ENCODE data around the gene TNNT1. TPM values are rescaled to one million over a fixed set of nuclear protein-coding genes. Genes with fewer than 3 reads are reported as not detected.

TNNT1 gene
- total RNA-seq, 1 donor from 2014 or later = 5.5 TPM

DNA sequence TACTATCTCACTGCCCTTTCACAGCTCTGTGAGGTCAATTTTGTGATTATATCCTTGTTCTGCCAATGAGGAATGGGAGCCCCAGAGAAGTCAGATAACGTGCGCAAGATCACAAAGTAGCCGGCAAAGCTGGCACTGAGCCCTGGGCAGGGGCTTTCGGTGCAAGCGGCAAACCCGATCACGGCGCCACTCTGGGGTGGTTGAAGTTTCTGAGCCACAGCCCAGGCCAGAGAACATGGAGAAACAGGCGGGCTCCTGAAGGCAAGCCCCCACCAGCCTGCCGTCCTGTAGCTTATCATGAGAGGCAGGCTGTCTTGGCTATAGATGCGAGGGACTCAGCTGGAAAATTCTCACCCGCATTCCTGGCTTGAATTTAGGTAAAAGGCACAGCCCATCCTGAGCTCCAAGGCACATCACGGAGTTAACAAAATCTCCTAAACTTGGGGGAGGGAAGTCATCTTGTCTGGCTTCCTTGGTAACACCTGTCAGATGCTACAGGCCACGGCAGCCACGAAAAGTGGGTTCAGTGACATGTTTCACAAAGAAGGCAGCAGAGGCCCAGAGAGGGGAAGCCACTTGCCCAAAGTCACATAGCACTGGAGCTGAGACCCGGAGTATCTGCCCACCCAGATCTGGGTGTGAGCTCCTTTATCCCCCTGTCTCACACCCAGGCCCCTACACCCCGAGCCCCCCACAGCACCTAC is 12.5 kb downstream of the TNNT1 start:
- Mint-ChIP-seq H3K27ac (no peak overlapping the region), H3K9me3 (ENCODE audit: low read depth) (no peaks in the 10 kb centered on the region), H3K4me3 (ENCODE audit: low read depth) (no peak overlapping the region), H3K36me3 (ENCODE audit: insufficient read depth) (no peaks in the 10 kb centered on the region), H3K27me3 (peaks cover 12% of the 10 kb centered on the region), H3K4me1 (ENCODE audit: low read depth) (peaks cover 2% of the 10 kb centered on the region)
- TF ChIP-seq CTCF (IDR thresholded peaks at IDR 0.05; ENCODE audit: unreplicated experiment) = no peak
- DNase-seq (ENCODE audit: low spot score, unreplicated experiment) = no peak

DNA sequence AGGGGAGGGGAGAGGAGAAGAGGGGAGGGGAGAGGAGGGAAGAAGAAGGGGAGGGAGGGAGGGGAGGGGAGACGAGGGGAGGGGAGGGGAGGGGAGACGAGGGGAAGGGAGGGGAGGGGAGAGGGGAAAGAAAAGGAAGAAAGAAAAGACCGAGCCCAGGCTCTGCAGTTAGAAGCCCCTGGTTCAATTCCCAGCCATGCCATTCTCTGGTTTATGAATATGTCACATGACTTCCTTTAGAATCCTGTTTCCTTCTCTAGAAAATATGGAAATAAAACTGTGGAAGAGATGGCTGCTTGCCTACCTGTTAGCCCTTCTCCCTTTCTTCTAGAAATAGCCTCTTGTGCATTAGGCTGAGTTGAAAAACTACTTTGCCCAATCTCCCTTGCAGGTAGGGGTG is 14.3 kb downstream of the TNNT1 start:
- no peak for DNase-seq (ENCODE audit: low spot score, unreplicated experiment)
- Mint-ChIP-seq H3K4me1 (ENCODE audit: low read depth) (no peaks in the 10 kb centered on the region), H3K4me3 (ENCODE audit: low read depth) (no peak overlapping the region), H3K27me3 (peaks cover 14% of the 10 kb centered on the region), H3K36me3 (ENCODE audit: insufficient read depth) (no peaks in the 10 kb centered on the region), H3K9me3 (ENCODE audit: low read depth) (no peaks in the 10 kb centered on the region), H3K27ac (no peak overlapping the region)
- no peak for TF ChIP-seq CTCF (IDR thresholded peaks at IDR 0.05; ENCODE audit: unreplicated experiment)

DNA sequence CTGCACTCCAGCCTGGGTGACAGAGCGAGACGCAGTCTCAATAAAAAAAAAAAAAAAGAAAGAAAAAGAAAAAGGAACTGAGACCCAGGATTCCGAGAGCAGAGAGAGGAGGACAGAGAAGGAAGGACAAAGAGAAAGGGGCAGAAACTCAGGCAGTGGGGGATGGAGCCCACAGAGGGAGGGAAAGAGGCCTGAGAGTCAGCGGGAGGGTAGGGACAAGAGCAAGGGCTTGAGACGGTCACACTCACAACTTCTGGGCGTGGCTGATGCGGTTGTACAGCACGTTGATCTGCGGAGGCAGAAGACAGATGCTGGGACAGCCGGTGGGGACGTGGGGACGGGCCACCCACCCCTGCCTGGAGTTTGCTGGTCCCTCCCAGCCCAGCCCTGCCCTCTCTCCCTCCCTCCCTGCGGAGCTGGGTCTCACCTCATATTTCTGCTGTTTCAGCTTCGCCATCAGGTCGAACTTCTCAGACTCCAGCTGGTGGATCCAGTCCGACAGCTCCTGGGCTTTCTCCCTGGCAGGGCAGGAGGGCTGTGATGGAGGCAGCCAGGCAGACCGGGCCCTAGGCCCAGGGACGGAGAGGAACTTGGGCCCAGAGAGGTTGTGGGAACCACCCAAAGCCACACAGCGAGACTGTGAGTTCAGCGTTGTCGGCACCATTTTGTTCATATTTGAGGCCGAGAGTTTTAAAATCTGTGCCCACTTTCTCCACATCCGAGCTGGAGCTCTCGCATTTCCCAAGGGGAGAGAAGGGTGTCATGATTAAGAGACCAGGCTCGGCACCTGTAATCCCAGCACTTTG is 15.2 kb downstream of the TNNT1 start:
- H3K4me3 Mint-ChIP-seq (ENCODE audit: low read depth) = no peak overlapping the region
- peaks cover 20% of the 10 kb centered on the region for H3K27me3 Mint-ChIP-seq
- no peaks in the 10 kb centered on the region for H3K9me3 Mint-ChIP-seq (ENCODE audit: low read depth)
- no peak overlapping the region for H3K27ac Mint-ChIP-seq
- no peak for DNase-seq (ENCODE audit: low spot score, unreplicated experiment)
- TF ChIP-seq CTCF (IDR thresholded peaks at IDR 0.05; ENCODE audit: unreplicated experiment) = no peak
- H3K36me3 Mint-ChIP-seq (ENCODE audit: insufficient read depth) = no peaks in the 10 kb centered on the region
- H3K4me1 Mint-ChIP-seq (ENCODE audit: low read depth) = no peaks in the 10 kb centered on the region

DNA sequence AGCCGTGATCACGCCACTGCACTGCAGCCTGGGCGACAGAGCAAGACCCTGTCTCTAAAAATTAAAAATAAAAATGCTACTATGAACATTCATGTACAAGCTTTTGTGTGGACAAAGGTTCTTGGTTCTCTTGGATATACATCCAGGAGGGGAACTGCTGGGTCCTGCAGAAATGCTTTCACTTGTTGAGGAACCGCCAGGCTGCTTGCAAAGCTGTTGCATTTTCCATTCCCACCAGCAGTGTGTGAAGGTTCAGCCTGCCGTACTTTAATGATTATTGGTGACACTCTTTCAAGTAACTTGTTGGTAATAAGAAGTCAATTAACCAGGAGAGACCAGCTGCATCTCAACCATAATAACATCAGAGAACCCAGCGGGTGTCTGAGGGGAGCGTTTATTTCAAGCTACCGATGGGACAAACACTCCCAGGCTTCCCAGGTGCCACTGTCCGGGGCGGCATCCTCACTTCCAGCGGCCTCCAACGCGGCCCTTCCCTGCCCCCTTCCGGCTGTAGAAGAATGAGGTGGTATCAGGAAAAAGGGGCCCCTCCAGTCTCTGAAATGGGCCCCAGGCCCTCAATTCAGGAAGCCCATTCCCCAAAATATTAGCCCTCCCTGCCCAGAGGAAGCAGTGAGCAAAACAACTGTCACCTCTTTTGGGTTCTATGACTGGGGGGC is 16.4 kb downstream of the TNNT1 start:
- Mint-ChIP-seq H3K4me3 (ENCODE audit: low read depth) (no peak overlapping the region), H3K36me3 (ENCODE audit: insufficient read depth) (no peaks in the 10 kb centered on the region), H3K4me1 (ENCODE audit: low read depth) (no peaks in the 10 kb centered on the region), H3K27ac (no peak overlapping the region), H3K9me3 (ENCODE audit: low read depth) (no peaks in the 10 kb centered on the region), H3K27me3 (peaks cover 27% of the 10 kb centered on the region)
- no peak for TF ChIP-seq CTCF (IDR thresholded peaks at IDR 0.05; ENCODE audit: unreplicated experiment)
- DNase-seq (ENCODE audit: low spot score, unreplicated experiment) = no peak

- Mint-ChIP-seq H3K27ac (no peak overlapping the region), H3K27me3 (peaks cover 37% of the 10 kb centered on the region), H3K36me3 (ENCODE audit: insufficient read depth) (no peaks in the 10 kb centered on the region), H3K4me3 (ENCODE audit: low read depth) (no peak overlapping the region), H3K9me3 (ENCODE audit: low read depth) (no peaks in the 10 kb centered on the region), H3K4me1 (ENCODE audit: low read depth) (no peaks in the 10 kb centered on the region)
- no peak for DNase-seq (ENCODE audit: low spot score, unreplicated experiment)
- TF ChIP-seq CTCF (IDR thresholded peaks at IDR 0.05; ENCODE audit: unreplicated experiment) = no peak
These were observed 17.6 kb downstream of the TNNT1 start for GRCh38 chr19:55131421-55131820.

Data from progenitor cell of endocrine pancreas (in vitro differentiated cells).